HG02840 (cell line): Measurements from ENCODE around the gene TNS3.

Experiments
- ATAC-seq: cut with Tn5 transposase; IDR thresholded peaks from one replicate; pipeline ENCODE4 v1.9.1; 2021; ENCODE audit warnings: mild to moderate bottlenecking, moderate library complexity, moderate number of reproducible peaks; ENCODE audit not compliant: unreplicated experiment, low FRiP score

The TNS3 gene

GRCh38 chr7:47440320-47440719 is 141.6 kb downstream of the TNS3 start:
- ATAC-seq, result no peak

DNA sequence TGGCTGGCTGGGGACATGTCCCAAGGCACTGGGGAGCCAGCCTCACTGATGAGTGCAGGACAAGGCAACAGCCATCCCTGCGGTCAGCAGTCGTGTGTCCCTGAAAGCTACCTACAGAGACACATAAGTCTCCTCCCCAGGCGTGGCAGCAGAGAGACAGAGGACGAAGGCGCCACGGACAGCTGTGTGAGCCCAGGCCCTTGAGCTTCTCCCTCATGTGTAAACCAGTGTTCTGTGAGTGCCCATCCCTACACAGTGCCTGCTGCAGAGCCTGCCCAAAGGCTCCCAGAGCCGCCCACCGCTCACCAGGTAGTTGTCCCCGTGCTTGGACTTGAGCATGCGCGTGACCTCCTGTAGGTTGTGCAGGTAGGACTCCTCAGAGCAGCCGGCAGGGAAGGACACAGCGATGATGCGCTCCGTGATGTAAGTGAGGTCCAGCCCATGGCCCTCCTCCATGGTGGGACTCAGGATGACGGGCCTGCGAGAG is 142.7 kb downstream of the TNS3 start:
- no peak for ATAC-seq

DNA sequence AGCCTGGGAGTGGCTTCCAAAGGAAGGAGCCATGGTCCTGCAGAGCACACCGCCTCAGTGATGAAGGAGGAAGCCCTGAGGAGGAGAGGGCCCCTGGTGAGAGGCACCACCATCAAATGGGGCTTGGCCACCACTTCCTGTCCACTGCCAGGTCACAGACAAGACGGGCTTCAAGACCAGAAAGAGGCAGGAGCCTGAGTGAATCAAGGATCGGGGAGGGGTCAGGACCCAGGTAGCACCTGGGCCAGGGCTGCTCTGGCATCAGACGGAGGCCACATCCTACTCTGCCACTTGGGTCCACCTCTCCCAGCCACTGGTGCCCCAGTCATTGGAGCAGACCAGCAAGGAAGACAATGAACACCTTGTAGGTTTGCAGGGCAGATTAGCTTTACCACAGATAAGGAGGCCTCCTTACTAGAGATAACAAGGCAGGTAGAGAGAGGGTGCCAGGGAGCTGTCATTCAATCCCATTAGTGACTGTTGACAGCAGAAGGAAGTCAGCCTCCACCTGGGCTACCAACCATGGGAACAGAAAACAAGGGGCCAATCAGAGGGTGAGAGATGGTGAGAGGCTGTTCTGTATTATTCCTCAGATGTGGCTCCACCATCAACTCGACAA is 143.4 kb downstream of the TNS3 start:
- no peak for ATAC-seq

- no peak for ATAC-seq
Observed at GRCh38 chr7:47435889-47436312, 146.0 kb downstream of the TNS3 start.

- no peak for ATAC-seq
Observed at GRCh38 chr7:47433564-47433895, 148.4 kb downstream of the TNS3 start.

DNA sequence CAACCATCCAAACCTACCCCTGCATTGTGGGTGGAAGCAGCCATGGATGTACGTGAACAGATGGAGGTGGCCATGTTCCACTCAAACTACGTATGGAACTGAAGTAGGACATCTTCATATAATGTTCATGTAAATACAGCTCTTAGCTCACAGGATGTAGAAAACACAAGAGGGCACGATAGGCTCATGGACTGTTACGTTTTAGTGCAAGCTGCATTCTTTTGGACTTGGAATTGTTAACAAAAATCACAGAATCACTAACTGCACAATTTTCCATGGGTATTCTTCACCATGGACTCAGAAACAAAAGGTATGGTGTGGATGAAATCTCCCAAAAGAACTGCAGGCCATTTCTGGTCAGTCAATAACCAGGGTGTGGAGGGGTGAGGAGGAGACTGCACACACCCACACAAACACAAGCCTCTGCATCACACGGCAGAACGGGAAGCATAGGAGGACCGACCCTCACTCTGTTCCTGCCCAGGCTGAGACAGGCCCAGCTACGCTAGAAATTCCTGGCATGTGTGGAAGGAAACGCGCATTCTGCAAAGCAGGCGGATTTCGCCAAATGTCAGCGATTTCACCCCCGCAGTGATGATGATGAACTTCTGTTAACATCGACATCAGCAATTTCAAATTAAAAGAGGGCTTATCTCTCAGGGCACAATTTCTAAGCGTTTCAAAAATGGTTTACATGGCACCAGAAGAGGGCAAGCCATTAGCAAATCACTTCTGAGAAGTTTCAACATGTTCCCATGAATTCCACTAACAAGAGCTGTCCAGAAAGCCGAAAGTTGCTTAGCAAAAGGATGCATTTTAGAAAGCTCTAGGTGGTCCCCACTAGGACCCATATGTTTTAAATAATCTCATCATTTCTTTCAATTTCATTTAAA is 149.0 kb downstream of the TNS3 start:
- ATAC-seq, result no peak

DNA sequence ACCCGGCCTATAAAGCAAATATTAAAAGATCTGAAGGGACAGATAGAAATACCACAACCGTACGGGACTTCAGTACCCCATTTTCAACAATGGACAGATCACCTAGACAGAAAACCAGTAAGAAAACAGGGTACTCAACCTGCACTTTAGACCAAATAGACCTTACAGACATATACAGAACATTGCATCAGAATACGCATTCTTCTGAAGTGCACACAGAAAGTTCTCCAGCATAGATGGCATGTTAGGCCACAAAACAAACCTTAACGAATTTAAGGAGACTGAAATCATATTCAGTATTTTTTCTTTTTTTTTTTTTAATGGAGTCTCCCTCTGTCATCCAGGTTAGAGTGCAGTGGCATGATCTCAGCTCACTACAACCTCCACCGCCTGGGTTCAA is 151.5 kb downstream of the TNS3 start:
- no peak for ATAC-seq

- ATAC-seq, result no peak
Observed at GRCh38 chr7:47428768-47429472, 153.0 kb downstream of the TNS3 start.

DNA sequence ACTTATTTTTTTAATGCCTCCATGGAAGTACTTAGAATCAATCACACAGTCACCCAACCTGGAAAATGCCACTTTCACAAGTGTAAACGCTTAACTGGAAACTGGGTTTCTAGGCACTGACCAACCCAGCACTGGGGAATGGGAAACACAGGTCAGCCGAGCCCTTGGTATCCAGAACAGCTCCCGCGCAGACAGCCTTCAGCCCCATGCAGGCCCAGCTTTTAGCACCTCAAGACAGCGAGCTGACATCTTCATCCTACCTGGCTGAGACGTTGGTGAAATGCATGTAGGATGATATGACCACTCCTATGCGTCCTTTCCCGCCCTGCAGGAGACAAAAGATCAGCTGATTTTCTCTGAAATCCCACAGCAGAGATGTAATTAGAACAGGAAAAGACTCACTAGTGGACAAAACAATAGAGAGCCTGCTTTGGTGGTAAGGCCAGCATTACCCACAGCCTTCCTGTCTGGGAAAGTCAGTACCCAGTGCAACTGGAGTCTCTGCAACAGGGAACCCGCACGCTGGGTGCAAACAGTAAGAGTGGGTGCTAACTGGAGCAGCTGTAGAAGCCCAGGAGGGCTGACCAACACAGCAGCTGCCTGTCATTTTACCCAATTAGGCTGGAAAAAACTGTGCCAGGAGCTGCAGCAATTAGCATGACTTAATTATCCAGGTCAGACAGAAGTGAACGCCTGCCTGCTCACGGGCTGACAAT is 153.7 kb downstream of the TNS3 start:
- ATAC-seq, result no peak

DNA sequence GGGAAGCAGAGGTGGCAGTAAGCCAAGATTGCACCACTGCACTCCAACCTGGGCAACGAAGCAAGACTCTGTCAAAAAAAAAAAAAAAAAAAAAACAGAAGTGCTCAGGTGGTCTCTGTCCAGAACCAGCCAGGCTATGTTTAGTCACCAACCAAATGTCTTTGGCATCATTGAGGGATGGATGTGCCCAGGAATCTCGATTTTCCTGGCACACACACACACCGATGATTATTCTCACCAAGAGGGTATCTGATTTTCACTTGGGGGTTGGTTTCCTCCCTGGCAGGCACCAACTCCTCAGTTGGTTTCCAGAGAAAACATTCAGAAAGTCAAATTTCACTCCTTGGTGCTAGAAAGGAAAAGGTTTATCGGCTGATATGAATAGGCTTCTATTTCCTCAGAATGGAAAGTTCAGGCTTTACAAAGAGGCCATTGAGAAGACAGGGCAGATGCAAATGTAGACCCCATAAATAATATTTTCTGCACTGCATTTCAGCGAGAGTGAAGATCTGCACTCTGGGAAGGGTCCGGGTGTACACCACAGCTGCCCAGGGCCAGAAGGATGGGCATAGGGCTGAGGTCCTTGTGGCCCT is 154.8 kb downstream of the TNS3 start:
- no peak for ATAC-seq

- ATAC-seq, result no peak
Observed at GRCh38 chr7:47424523-47424922, 157.4 kb downstream of the TNS3 start.

DNA sequence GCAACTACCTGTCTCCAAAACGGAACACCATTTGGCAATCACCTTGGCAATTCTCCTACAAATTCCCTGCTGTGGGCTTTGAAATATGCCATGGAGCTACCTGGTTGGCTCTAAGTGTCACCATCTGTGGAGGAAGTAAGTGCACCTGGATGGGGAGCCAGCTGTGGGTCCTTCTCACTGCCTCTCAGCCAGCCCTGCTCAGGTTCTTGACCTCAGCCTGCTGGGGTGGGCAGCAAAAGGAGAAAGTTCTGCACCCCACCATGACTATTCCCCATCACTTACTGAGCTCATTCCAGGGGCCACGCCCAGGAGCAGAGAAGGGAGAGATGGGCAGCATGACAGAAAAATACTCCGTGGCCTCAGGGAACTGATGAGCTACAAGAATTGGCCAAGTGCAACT is 158.7 kb downstream of the TNS3 start:
- no peak for ATAC-seq

DNA sequence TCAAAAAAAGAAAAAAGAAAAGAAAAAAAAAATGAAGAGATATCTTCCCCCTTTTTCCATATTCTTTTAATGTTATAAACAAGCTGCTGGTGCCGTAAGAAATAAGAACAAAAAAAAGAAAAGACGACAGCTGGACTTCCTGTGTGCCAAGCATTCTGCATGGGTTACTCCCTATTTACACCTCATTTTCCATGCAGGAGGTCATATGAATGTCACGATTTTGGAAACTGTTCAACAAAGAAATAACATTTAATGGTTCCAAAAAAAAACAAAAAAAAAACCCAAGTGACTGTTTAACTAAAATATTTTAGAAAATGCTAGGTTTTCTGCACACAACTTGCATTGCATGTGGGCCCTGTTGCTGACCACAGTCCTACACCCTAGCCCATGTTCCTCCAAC is 159.3 kb downstream of the TNS3 start:
- no peak for ATAC-seq

DNA sequence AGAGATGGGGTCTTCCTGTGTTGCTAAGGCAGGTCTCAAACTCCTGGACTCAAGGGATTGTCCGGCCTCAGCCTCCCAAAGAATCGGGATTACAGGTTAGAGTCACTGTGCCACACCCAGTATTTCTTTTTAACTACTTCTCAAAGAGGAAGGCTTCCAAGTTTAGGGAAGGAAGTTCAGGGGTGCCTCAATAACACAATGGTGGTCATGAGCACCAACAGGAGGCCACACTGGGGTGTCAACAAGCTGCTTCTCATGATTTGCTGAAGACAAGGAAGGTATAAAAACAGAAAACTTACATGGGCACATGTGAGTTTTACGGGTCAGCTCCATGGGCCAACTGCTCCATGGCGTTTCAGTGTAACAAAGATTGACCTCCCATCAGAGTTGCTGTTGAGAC is 160.5 kb downstream of the TNS3 start:
- no peak for ATAC-seq

GRCh38 chr7:47420122-47420780 is 161.7 kb downstream of the TNS3 start:
- no peak for ATAC-seq

DNA sequence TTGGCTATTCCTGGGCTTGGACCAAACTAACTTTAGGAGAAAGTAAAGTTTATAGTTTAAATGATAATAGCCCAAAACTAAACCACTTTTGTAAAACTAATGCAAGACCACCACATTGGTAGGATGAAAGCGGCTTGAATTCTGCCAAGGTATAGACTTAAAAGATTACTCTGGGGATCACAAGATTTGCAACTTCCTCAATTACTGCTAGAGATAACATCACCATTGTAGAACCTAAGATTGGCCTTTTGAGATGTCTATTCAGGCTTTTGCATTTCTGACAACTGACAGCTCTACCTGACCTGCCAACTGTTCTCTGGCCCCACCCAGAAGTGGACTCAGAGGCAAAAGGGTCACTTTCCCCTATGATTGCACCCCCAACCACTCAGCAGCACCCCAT is 162.4 kb downstream of the TNS3 start:
- no peak for ATAC-seq

DNA sequence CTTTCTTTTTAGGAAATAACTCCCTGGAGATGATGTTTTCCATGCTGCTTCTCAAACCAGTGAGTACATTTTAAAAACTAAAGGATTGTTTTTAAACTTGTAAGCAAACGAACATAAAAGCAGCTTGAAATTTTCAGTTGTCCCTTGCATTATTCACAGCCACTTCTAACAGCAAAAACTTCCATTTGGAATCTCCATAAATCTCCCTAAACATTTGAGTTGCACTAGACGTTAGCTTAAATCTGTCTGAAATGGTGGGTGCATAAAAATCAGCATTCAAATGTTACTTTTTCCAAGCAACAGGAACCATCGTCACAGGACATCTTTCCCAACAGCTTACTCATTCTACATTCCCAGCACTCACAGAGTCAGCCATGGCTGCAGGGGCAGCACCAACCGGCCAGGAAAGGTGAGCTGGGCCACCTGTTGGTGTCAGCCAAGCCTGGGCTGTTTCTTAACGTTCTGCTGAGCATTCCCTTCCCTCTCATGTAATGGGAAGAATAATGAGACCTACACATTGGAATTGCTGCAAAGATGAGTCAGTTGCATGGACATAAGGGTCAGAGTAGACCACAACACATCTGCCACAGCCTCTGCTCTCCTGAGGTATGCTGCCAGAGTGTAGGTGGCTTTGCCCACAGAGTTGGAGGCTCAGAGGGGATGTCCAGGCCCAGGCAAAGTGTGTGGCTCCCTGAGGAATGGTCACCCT is 163.2 kb downstream of the TNS3 start:
- ATAC-seq, result no peak

DNA sequence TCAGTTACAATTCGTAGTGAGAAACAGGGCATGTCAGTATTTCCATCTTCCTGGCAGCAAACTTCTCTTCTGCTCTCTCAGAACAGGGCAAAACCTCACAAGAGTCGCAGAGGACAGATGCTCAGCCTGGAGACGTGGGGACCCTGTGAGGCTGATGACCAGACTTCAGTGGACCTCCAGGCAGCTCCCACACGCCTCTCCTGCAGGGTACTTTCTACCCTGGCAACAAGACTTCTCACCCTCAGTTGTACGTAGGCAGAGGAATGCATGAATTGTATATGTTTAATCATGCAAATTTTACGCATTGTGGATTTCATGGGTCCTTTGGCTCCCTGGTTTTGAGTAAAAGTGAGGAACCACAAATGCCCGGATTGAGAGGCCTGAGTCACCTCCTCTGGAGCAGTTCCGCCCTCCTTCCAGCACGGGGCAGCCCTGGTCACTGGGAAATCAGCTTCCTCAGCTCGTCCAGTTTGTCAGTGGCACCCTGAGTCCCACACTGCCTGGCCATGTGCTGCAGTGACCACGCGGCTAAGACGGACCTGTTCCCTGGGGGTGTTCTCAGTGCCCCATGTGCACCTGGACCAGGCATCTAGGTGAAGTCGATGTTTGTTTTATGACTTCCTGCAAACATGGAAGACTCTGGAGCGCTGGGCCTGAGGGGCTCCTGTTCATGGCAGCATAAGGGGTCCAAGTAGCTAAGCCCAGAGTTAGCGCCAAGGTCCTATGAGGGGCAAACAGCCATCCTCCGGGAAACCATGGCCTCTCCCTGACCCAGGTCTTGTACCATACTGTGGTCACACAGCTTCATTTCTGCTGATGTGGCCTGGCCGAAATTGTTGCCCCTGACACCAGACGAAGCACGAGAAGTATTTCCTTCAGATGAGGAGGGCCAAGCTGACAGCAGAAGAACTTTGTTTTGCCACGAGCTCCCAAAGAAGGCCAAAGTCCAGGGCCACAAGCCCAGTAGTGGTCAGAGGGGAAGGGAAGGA is 165.1 kb downstream of the TNS3 start:
- no peak for ATAC-seq
